Measurements from ENCODE around the gene DLST. TPM values are rescaled to one million over a fixed set of nuclear protein-coding genes. Genes with fewer than 3 reads are reported as not detected.

DLST gene
- total RNA-seq, 4 donors from 2014 or later = 128 to 163 (median 154) TPM

- H3K27ac ChIP-seq = no peak overlapping the region
- TF ChIP-seq POLR2A (IDR thresholded peaks at IDR 0.05) = no peak
- TF ChIP-seq, protein P1, sequence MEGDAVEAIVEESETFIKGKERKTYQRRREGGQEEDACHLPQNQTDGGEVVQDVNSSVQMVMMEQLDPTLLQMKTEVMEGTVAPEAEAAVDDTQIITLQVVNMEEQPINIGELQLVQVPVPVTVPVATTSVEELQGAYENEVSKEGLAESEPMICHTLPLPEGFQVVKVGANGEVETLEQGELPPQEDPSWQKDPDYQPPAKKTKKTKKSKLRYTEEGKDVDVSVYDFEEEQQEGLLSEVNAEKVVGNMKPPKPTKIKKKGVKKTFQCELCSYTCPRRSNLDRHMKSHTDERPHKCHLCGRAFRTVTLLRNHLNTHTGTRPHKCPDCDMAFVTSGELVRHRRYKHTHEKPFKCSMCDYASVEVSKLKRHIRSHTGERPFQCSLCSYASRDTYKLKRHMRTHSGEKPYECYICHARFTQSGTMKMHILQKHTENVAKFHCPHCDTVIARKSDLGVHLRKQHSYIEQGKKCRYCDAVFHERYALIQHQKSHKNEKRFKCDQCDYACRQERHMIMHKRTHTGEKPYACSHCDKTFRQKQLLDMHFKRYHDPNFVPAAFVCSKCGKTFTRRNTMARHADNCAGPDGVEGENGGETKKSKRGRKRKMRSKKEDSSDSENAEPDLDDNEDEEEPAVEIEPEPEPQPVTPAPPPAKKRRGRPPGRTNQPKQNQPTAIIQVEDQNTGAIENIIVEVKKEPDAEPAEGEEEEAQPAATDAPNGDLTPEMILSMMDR (IDR thresholded peaks at IDR 0.05) = no peak
- no peaks in the 10 kb centered on the region for H3K36me3 ChIP-seq
- no peaks in the 10 kb centered on the region for H3K27me3 ChIP-seq
- H3K4me3 ChIP-seq = no peak overlapping the region
- H3K9me3 ChIP-seq = no peaks in the 10 kb centered on the region
- no peaks in the 10 kb centered on the region for H3K4me1 ChIP-seq
- DNase-seq = no peak
Observed at GRCh38 chr14:74934041-74934440, 52.3 kb downstream of the DLST start.

- Histone ChIP-seq H3K4me3 (no peak overlapping the region), H3K4me1 (peaks cover 0 to 3% (median 2%) of the 10 kb centered on the region in 4 donors), H3K27ac (peak overlapping the region in 1 of 4 donors; percentile 7), H3K27me3 (no peaks in the 10 kb centered on the region), H3K36me3 (no peaks in the 10 kb centered on the region), H3K9me3 (no peaks in the 10 kb centered on the region)
- no peak for DNase-seq
- no peak for TF ChIP-seq POLR2A (IDR thresholded peaks at IDR 0.05)
- TF ChIP-seq, protein P1 (IDR thresholded peaks at IDR 0.05) = no peak
Observed at GRCh38 chr14:74934476-74935359, 53.0 kb downstream of the DLST start.

- peak overlapping the region in 1 of 4 donors; percentile 7 for H3K27ac ChIP-seq
Observed at GRCh38 chr14:74935360-74935680, 53.6 kb downstream of the DLST start.

GRCh38 chr14:74936151-74936550, 54.4 kb downstream of the DLST start:
- DNase-seq = no peak
- H3K4me1 ChIP-seq = peaks cover 0 to 17% (median 11%) of the 10 kb centered on the region in 4 donors
- no peaks in the 10 kb centered on the region for H3K36me3 ChIP-seq
- H3K4me3 ChIP-seq = no peak overlapping the region
- TF ChIP-seq, protein P1 (IDR thresholded peaks at IDR 0.05) = no peak
- no peak for TF ChIP-seq POLR2A (IDR thresholded peaks at IDR 0.05)
- no peak overlapping the region for H3K27ac ChIP-seq
- H3K9me3 ChIP-seq = no peaks in the 10 kb centered on the region
- no peaks in the 10 kb centered on the region for H3K27me3 ChIP-seq

More at GRCh38 chr14:74935360-74935680, 53.6 kb downstream of the DLST start:
- no peak for DNase-seq
- H3K27me3 ChIP-seq = no peaks in the 10 kb centered on the region
- TF ChIP-seq, protein P1 (IDR thresholded peaks at IDR 0.05) = no peak
- TF ChIP-seq POLR2A (IDR thresholded peaks at IDR 0.05) = no peak
- H3K36me3 ChIP-seq = no peaks in the 10 kb centered on the region
- H3K4me1 ChIP-seq = peaks cover 0 to 9% (median 4%) of the 10 kb centered on the region in 4 donors
- no peak overlapping the region for H3K4me3 ChIP-seq
- no peaks in the 10 kb centered on the region for H3K9me3 ChIP-seq

DNA sequence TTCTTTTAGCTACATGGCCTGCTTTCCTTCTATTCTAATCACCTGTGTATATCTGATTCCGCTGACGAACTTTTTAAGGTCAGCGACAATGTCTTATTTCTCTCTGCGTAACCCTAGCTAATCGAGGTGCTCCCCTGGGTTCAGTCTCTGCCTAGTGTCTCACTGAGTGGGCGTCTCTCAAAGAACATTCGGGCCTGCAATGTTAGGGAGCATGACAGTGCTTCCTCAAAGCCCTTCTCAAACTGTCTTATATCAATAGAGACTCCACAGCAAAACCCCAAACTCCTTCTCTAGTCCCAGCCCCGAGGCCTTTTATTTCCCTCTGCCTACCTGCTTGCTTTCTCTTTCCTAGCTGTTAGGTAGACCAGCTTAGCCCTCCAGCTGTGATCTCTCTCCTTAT, 55.0 kb downstream of the DLST start:
- Histone ChIP-seq H3K4me3 (no peak overlapping the region), H3K27me3 (no peaks in the 10 kb centered on the region), H3K36me3 (no peaks in the 10 kb centered on the region), H3K4me1 (peaks cover 0 to 23% (median 16%) of the 10 kb centered on the region in 4 donors), H3K27ac (no peak overlapping the region), H3K9me3 (no peaks in the 10 kb centered on the region)
- TF ChIP-seq, protein P1 (IDR thresholded peaks at IDR 0.05) = no peak
- no peak for DNase-seq
